Adrenal gland (tissue), 12 donors: ENCODE data around the gene PLCH2. TPM values are rescaled to one million over a fixed set of nuclear protein-coding genes. Genes with fewer than 3 reads are reported as not detected.

ENCODE experiments used
- DNase-seq, 7 donors: peaks; one replicate each; pipeline ENCODE4 v3.0.0-alpha.2; 2019 to 2020
- H3K27ac ChIP-seq, 5 donors: fragments of 200-600 bp; sonication (generic) in 4 of 5; 1 replicate in 3 of 5; 2 replicates in 2 of 5; pipeline versions ENCODE4 v1.5.1 to v1.8.0; 2016 to 2020; ENCODE audit warnings: mild to moderate bottlenecking in 1 of 5
- H3K27me3 ChIP-seq: fragments of 200-600 bp; 2 replicates; pipeline ENCODE4 v1.8.0; 2021
- H3K36me3 ChIP-seq, 2 donors: fragments of 200-600 bp; replicated peaks in 1 of 2; 1 replicate in 1 of 2; 2 replicates in 1 of 2; pipeline versions ENCODE4 v1.5.1 to v1.8.0; 2018 to 2022
- H3K4me1 ChIP-seq, 2 donors: fragments of 200-600 bp; replicated peaks in 1 of 2; 1 replicate in 1 of 2; 2 replicates in 1 of 2; pipeline versions ENCODE4 v1.5.1 to v1.8.0; 2018 to 2021
- H3K4me3 ChIP-seq, 4 donors: fragments of 200-600 bp; sonication (generic) in 3 of 4; one replicate each; pipeline ENCODE4 v1.5.1; 2016 to 2018
- H3K9me3 ChIP-seq, 3 donors: fragments of 200-600 bp; sonication (generic) in 1 of 3; replicated peaks in 1 of 3; 1 replicate in 2 of 3; 2 replicates in 1 of 3; pipeline versions ENCODE4 v1.5.1 to v1.8.0; 2016 to 2021
- POLR2A ChIP-seq, 2 donors: fragments of 450-650 bp; IDR thresholded peaks; one replicate each; pipeline ENCODE4 v1.6.1; 2017; ENCODE audit warnings: antibody characterized with exemption in 2 of 2, mild to moderate bottlenecking in 2 of 2, moderate library complexity in 1 of 2
- WGBS, 4 donors: extraction: QIAGEN DNeasy Blood & Tissue Kit in 2 of 4; methylation state at CpG; one replicate each; pipeline versions ENCODE4 v1.1.5 to v1.1.7; 2013 to 2017; 5-methylcytosine and 5-hydroxymethylcytosine counted together
- intact Hi-C, 2 donors: fragments of 100-400 bp; cut with DNase I; formaldehyde crosslinking; loops; one replicate each; pipeline versions ENCODE4 v1.14.1 to v1.15.0; 2022 to 2023
- polyA plus RNA-seq, 3 donors: library from polyadenylated mRNA; stranded (reverse); fragments of 200-250 nt in 2 of 3; fragments of 350-450 nt in 1 of 3; fragmentation: Illumina TruSeq in 1 of 3; extraction: RNeasy Lipid Tissue Mini Kit (QIAGEN cat#74804) in 1 of 3; gene quantifications; one replicate each; pipeline ENCODE4 v1.2.3, GENCODE V29; 2013 to 2014
- total RNA-seq, 9 donors: library from RNA; depleted of rRNA in 4 of 9; stranded (reverse); fragments of >200 nt in 4 of 9; fragments of 120-200 nt in 1 of 9; fragmentation: NEBNext Ultra II Directional in 1 of 9; extraction: Animal tissue kit (Norgen Biotek cat#: 25700) in 1 of 9; gene quantifications; one replicate each; pipeline versions ENCODE4 v1.1.0 to v1.2.4, GENCODE V29; 2013 to 2023
- TF ChIP-seq, protein P1 (sequence below), 6 experiments: fragments of 450-650 bp in 4 of 6; fragments of 200-600 bp in 2 of 6; sonication (generic) in 1 of 6; IDR thresholded peaks; 1 replicate in 5 of 6; 2 replicates in 1 of 6; pipeline versions ENCODE4 v1.5.1 to v1.8.0; 2016 to 2021; ENCODE audit warnings: antibody characterized with exemption in 6 of 6, mild to moderate bottlenecking in 2 of 6, moderate library complexity in 1 of 6
- donor health status: healthy with polysubstance abuse.
- donor health status: Bipolar disorder and iron deficiency.
- donor health status: DM: yes; HTN: yes; CAD: no.
- donor health status: DM: no; HTN: no; CAD: no.
- donor health status: DM: no; HTN: no; CAD: no.
- donor health status: DM: yes; HTN: yes; CAD: no.

The PLCH2 gene
- total and polyA plus RNA-seq, 12 donors: 0.22 to 66.3 (median 2.2) TPM; not detected in 1

DNA sequence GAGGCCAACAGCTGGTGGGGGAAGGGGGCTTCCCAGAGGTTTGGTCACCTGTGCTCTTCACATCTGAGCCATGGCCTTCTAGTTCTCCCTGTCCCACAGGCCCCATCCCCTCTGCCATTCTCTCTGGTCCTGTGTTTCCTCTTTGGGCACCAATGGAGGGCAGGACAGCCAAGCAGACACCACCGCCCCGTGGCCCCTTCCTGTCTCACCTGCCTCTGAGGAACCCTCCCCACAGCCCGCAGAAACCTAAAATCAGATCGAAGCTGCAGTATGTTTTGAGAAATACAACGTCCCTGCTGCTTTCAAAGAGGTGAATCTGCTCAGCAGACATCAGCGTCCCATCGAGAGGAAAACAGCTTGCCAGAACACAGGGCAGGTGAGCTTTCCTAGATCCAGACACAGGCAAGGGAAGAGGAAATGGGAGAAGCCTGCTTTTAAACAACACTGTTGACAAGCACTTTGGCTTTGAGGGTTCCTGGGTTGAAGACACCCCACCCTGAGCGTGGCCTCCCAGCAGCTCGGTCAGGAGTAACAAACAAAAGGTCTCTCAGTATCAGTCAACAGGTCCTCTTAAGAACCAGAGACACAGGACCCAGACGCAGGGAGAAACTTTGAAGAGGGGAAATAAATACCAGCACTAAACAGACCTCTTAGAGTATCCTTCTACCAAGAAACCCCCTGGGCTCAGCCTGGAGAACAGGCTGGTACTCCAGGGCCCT is 48.0 kb downstream of the PLCH2 start:
- no peak overlapping the region for H3K27ac ChIP-seq
- peaks cover 0 to 28% of the 10 kb centered on the region in 2 donors for H3K36me3 ChIP-seq
- no peaks in the 10 kb centered on the region for H3K9me3 ChIP-seq
- no peak for DNase-seq
- peaks cover 22 to 47% of the 10 kb centered on the region in 2 donors for H3K4me1 ChIP-seq
- TF ChIP-seq, protein P1, sequence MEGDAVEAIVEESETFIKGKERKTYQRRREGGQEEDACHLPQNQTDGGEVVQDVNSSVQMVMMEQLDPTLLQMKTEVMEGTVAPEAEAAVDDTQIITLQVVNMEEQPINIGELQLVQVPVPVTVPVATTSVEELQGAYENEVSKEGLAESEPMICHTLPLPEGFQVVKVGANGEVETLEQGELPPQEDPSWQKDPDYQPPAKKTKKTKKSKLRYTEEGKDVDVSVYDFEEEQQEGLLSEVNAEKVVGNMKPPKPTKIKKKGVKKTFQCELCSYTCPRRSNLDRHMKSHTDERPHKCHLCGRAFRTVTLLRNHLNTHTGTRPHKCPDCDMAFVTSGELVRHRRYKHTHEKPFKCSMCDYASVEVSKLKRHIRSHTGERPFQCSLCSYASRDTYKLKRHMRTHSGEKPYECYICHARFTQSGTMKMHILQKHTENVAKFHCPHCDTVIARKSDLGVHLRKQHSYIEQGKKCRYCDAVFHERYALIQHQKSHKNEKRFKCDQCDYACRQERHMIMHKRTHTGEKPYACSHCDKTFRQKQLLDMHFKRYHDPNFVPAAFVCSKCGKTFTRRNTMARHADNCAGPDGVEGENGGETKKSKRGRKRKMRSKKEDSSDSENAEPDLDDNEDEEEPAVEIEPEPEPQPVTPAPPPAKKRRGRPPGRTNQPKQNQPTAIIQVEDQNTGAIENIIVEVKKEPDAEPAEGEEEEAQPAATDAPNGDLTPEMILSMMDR (IDR thresholded peaks at IDR 0.05): no peak
- TF ChIP-seq POLR2A (IDR thresholded peaks at IDR 0.05): no peak
- H3K27me3 ChIP-seq: no peaks in the 10 kb centered on the region
- intact Hi-C loops: no loop called here
- no peak overlapping the region for H3K4me3 ChIP-seq
- 67 to 80% (median 70%) methylated on average over 10 of the region's 10 CpGs for WGBS, 4 donors

DNA sequence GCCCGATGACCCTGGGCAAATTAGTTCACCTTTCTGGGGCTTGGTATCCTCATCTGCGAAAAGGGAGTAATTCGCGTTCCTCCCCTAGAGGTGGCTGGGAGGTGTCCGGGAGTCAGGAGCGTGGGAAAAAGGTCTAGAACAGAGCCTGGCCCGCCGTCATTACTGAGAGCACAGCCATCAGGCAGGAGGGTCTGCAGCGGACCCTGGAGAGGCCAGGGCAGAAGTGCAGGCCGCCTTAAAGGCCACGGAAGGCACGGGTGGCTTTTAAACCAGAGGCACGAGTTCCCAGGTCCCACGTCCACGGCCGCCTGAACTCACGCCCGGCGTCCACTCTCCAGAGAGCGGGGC is 49.5 kb downstream of the PLCH2 start:
- Histone ChIP-seq H3K27ac (peak overlapping the region in 3 of 5 donors; percentile 72 to 92 (median 82)), H3K27me3 (peaks cover 8% of the 10 kb centered on the region), H3K9me3 (no peaks in the 10 kb centered on the region), H3K4me1 (peaks cover 28 to 57% of the 10 kb centered on the region in 2 donors), H3K4me3 (peak overlapping the region; percentile 35 to 94 (median 70)), H3K36me3 (peaks cover 0 to 13% of the 10 kb centered on the region in 2 donors)
- intact Hi-C loops: no loop called here
- TF ChIP-seq, protein P1 (IDR thresholded peaks at IDR 0.05): no peak
- WGBS, 4 donors: 1 to 6% (median 3%) methylated on average over 12 to 20 of the region's 20 CpGs
- DNase-seq: no peak

- 0% methylated on average over 107 of the region's 107 CpGs; no CpG with 5 or more reads in 2 of the 4 donors for WGBS, 4 donors
- Histone ChIP-seq H3K4me1 (peaks cover 28 to 62% of the 10 kb centered on the region in 2 donors), H3K27ac (peak within 1 kb of the TSS in 4 of 5 donors; percentile 47 to 92 (median 77)), H3K4me3 (peak within 1 kb of the TSS; percentile 35 to 94 (median 70)), H3K36me3 (peaks cover 0 to 7% of the 10 kb centered on the region in 2 donors), H3K27me3 (peaks cover 14% of the 10 kb centered on the region), H3K9me3 (no peaks in the 10 kb centered on the region)
- peak; percentile 21 to 79 for TF ChIP-seq POLR2A (IDR thresholded peaks at IDR 0.05)
- TF ChIP-seq, protein P1 (IDR thresholded peaks at IDR 0.05): peak in 3 of 6 experiments; percentile 11 to 24 (median 17)
- DNase-seq: peak; percentile 90 to 97 (median 93)
- intact Hi-C loops: no loop called here
Measured at GRCh38 chr1:2525920-2526823, 50.1 kb downstream of the PLCH2 start, which contains the start of gene PANK4. PANK4 (minus strand) TSS chr1:2526596; CDS start chr1:2526587, 9 bp downstream.
